A549 treated with RU486 at 1 μM for 4 hours (cell line): ENCODE data around the gene RDH12. TPM values are rescaled to one million over a fixed set of nuclear protein-coding genes. Genes with fewer than 3 reads are reported as not detected.

Experiments used
- total RNA-seq: library from RNA; stranded (reverse); fragments of 200-300 nt; extraction: Qiagen RNA extraction; gene quantifications from 5 replicates; pipeline ENCODE4 v1.2.3, GENCODE V29; 2022; ENCODE audit warnings: low read depth

Gene RDH12
- not detected in 5 replicates for total RNA-seq

DNA sequence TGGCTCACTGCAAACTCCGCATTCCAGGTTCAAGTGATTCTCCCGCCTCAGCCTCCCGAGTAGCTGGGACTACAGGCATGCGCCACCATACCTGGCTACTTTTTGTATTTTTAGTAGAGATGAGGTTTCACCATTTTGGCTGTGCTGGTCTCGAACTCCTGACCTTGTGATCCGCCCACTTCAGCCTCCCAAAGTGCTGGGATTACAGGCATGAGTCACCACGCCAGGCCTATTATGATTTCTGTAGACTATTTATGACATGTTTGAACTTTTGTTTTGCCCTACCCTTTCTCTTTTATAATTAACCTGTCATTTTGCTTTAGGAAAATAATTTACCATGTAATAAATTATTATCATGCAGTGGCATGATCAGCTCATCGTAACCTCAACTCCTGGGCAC lies at the start of gene RDH12:
RDH12 (plus strand) TSS at position 395 of the 400 bp plus-strand sequence. CDS start 20,757 bp downstream, outside the sequence.

DNA sequence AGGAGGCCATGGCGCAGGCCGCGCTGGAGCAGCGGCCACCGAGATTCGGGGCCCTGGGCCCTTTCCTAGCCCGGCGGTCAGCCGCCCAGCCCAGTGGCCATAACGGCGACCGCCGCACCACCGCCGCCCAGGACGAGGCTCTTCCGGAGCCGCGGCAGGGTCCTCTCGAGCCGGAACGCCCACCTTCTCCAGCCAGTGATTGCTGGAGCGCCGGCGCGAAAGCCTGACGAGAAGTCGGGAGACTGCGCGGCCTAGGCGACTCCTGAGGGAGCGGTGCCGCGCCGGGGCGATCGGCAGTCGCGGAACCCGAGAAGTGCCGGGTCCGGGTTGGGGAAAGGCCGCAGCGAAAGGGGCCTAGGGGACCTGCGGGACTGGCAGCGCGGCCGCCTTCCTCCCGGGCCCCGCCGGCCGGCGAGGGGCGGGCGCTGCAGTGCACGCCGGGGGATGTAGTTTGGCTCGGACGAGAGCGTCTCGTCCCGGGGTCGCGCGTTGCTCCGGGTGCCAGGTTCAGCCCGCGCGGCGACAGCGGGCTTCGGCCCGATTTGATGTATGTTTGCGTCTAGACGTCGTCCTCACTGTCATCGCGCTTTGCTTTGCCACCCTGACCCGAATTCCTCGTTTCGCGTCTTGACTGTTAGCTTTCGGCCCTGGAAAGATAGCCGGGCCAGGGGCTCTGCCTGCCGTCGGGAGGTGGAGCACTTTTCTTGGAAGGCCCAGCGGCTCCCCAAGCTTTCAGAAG lies 27.0 kb upstream of the RDH12 start, which contains the start of gene VTI1B:
VTI1B (minus strand) TSS at position 153 of the 739 bp plus-strand sequence; CDS start at position 10, 143 bp downstream.

DNA sequence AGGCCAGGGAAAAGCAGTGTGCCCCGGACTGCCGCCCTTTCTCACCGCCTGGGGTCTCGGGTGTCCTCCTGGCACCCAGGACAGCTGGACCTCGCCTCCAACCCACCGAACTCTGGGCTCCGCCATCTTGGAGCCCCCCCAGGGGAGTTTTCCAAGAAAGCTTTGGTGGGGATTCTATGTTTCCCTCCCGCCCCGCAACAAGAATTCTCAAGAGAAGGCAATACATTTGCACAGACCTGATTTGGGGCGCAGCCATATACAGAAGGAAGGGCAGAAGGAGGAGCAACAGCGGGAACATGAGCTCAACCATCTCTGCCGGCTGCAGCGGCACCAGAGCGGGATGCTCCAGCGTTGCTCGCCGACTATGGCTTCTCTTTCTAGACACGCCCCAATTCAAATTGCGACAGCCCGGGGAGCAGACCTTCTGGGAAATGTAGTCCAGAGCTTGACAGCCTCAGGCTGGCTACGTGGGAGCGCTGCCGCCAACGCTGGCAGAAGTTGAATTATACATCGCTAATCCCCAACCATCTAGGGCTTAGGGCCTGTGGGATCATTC lies 6.2 kb upstream of the RDH12 start, which contains the start of gene RDH11:
RDH11 (minus strand) TSS at position 371 of the 556 bp plus-strand sequence; CDS start at position 310, 61 bp downstream.

Other genes with a start within 250 kb of the RDH12 start
- 0.22 to 0.34 TPM (median 0.28 TPM) in 5 replicates for gene TMEM229B, start 213.2 kb upstream of the RDH12 start, total RNA-seq
- gene PLEKHH1, start 168.6 kb upstream of the RDH12 start, total RNA-seq = 2.8 to 3.6 TPM (median 3.3 TPM) in 5 replicates
- gene PIGH, start 101.6 kb upstream of the RDH12 start, total RNA-seq = 17.2 to 26.6 TPM (median 19.7 TPM) in 5 replicates
- 1.3 to 2.0 TPM (median 1.8 TPM) in 5 replicates for gene ARG2, start 82.0 kb upstream of the RDH12 start, total RNA-seq
- 82.7 to 111 TPM (median 85.9 TPM) in 5 replicates for gene VTI1B, start 27.3 kb upstream of the RDH12 start, total RNA-seq
- 65.4 to 67.4 TPM (median 65.7 TPM) in 5 replicates for gene RDH11, start 6.1 kb upstream of the RDH12 start, total RNA-seq
- gene ZFYVE26, start 114.7 kb downstream of the RDH12 start, total RNA-seq = 4.9 to 5.9 TPM (median 5.8 TPM) in 5 replicates
- gene RAD51B, start 117.9 kb downstream of the RDH12 start, total RNA-seq = 2.7 to 6.3 TPM (median 4.8 TPM) in 5 replicates